GM19328 (cell line): Measurements from ENCODE around the gene CENPP.

Experiments
- ATAC-seq: cut with Tn5 transposase; IDR thresholded peaks from one replicate; pipeline ENCODE4 v1.9.1; 2021; ENCODE audit warnings: mild to moderate bottlenecking, moderate library complexity; ENCODE audit not compliant: unreplicated experiment

Gene CENPP

GRCh38 chr9:92312887-92313623, 12.7 kb upstream of the CENPP start:
- ATAC-seq, result no peak

- ATAC-seq, result no peak
Measured at GRCh38 chr9:92313624-92314012, 12.1 kb upstream of the CENPP start.

- no peak for ATAC-seq
Measured at GRCh38 chr9:92315456-92315855, 10.3 kb upstream of the CENPP start.

GRCh38 chr9:92324431-92324830, 1.3 kb upstream of the CENPP start:
- ATAC-seq, result no peak

GRCh38 chr9:92324889-92325268, 874 bp upstream of the CENPP start:
- ATAC-seq, result peak; percentile 4

GRCh38 chr9:92325991-92326500, 293 bp downstream of the CENPP start:
- no peak for ATAC-seq

- no peak for ATAC-seq
Measured at GRCh38 chr9:92327283-92327850, 1.6 kb downstream of the CENPP start.

GRCh38 chr9:92328225-92328624, 2.5 kb downstream of the CENPP start:
- no peak for ATAC-seq

- ATAC-seq, result no peak
Measured at GRCh38 chr9:92332577-92333281, 7.0 kb downstream of the CENPP start.

- no peak for ATAC-seq
Measured at GRCh38 chr9:92333282-92333634, 7.5 kb downstream of the CENPP start.

GRCh38 chr9:92341578-92341977, 15.8 kb downstream of the CENPP start:
- no peak for ATAC-seq

GRCh38 chr9:92342825-92343488, 17.2 kb downstream of the CENPP start:
- no peak for ATAC-seq

- no peak for ATAC-seq
Measured at GRCh38 chr9:92345582-92345981, 19.8 kb downstream of the CENPP start.

GRCh38 chr9:92349771-92350739, 24.3 kb downstream of the CENPP start:
- ATAC-seq, result no peak

- no peak for ATAC-seq
Measured at GRCh38 chr9:92350740-92351133, 25.0 kb downstream of the CENPP start.

GRCh38 chr9:92353051-92353450, 27.3 kb downstream of the CENPP start:
- no peak for ATAC-seq

- ATAC-seq, result no peak
Measured at GRCh38 chr9:92359394-92359995, 33.7 kb downstream of the CENPP start.

- no peak for ATAC-seq
Measured at GRCh38 chr9:92360083-92360482, 34.3 kb downstream of the CENPP start.

- ATAC-seq, result no peak
Measured at GRCh38 chr9:92369075-92369474, 43.3 kb downstream of the CENPP start.

GRCh38 chr9:92373167-92373566, 47.4 kb downstream of the CENPP start:
- ATAC-seq, result no peak
